ENCODE results near the gene ATP12A.
A peak's percentile ranks its signal among the peaks of the same experiment; 100 is the strongest.

The ATP12A gene

DNA sequence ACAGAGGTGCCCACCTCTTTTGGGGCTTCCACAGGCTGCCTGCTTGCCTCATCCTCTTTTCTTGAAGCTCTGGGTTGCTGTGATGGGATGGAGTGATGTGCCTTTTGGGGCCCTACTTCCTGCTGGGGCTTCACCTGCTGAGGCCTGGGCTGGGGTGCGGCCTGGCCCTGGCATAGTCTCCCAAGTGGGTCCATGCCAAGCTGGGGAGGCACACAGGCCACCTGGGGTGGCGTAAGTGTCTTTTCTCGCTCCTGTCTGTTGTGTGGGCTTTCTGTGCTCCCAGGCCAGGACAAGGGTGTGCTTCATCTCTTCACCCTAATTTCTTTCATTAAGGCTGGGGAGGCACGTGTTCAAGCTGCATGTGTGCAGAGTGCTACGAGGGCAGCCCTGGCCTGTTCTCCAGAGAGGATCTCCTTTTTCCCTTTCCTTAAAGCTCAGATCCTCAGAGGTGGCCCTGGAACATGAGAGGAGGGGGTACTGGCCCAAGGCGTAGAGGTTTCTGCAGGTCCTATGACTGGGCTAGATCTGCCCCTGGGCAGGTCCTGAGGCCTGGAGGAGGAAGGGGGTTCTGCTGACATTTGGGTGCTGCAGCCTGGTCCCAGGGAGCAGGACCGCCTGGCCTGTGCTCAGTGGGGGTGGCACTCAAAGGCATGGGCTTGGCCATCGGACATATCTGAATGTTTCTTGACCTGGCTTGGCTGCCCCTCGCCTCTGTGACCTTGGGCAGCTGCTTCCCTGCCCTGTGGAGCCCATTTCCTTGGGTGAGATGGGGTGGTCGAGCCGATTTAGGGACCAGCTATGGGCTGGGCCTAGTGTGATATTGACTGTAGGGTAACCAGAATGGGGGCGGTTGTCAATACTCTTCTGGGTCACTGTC, 60.0 kb downstream of the ATP12A start:
- no peak overlapping the region for H3K4me3 ChIP-seq
- in situ Hi-C loops (cut with MboI; ENCODE audit: low sequenced_read_pairs): no loop called here
- peaks cover 7% of the 10 kb centered on the region for H3K27me3 ChIP-seq (ENCODE audit: low read depth)
- H3K4me1 ChIP-seq: no peaks in the 10 kb centered on the region
- no peaks in the 10 kb centered on the region for H3K36me3 ChIP-seq (replicated peaks)
- no peaks in the 10 kb centered on the region for H3K9me3 ChIP-seq
- DNase-seq (ENCODE audit: low spot score in 2 of 2): no peak

DNA sequence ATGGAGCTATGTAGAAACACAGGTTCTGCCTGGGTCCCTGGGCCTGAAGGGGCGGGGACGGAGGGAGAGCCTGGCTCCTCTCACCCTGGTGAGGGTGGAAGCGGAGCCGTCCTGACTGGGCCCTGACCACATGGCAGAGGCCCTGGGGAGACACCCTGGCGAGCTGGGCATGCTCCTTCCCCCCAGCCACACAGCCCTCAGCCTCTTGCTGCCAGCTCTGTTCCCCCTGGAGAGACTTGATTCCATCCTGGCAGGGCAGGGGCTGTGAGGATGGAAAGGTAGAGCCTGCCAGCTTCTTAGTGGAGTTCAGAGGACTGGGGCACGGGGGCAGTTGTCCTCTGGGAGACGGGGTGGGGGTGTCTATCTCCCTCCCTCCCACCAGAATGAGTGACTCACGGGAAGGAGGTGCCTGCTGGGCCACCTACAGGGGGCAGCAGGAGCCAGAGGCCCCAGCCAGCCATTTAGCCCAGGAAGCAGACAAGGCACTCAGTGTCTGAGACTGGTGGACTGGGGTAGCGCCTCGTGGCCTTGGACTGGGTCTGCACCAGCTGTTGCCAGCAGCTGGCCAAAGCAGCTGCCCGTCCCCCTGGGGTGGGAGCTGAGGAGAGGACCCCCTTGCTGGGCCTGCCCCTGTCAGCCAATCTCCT, 60.9 kb downstream of the ATP12A start:
- in situ Hi-C loops (cut with MboI; ENCODE audit: low sequenced_read_pairs): no loop called here
- Histone ChIP-seq H3K9me3 (no peaks in the 10 kb centered on the region), H3K27me3 (ENCODE audit: low read depth) (peaks cover 16% of the 10 kb centered on the region), H3K4me3 (no peak overlapping the region), H3K4me1 (no peaks in the 10 kb centered on the region), H3K36me3 (replicated peaks) (no peaks in the 10 kb centered on the region)
- peak in 1 of 2 experiments; percentile 31 for DNase-seq (ENCODE audit: low spot score in 2 of 2)

DNA sequence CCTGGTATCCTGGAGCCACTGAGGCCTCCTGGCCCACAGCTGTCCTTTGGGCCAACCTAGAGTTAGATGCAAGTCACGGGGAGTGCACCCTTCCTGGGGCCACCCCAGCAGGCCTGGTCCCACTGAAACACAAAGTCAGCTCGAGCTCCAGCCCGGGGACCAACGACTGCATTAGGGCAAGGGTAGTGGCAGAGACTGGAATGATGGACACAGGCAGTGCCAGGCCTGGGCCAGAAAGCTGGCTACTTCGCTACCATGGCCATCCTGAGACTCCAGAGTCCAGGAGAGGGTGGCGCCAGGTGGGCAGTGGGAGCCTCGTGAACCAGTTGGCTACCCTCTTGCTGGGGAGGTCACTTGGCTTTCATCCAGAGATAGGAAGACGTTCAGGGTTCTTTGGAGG, 61.6 kb downstream of the ATP12A start:
- Histone ChIP-seq H3K4me3 (no peak overlapping the region), H3K4me1 (no peaks in the 10 kb centered on the region), H3K9me3 (no peaks in the 10 kb centered on the region), H3K36me3 (replicated peaks) (no peaks in the 10 kb centered on the region), H3K27me3 (ENCODE audit: low read depth) (peaks cover 23% of the 10 kb centered on the region)
- in situ Hi-C loops (cut with MboI; ENCODE audit: low sequenced_read_pairs): no loop called here
- no peak for DNase-seq (ENCODE audit: low spot score in 2 of 2)

DNA sequence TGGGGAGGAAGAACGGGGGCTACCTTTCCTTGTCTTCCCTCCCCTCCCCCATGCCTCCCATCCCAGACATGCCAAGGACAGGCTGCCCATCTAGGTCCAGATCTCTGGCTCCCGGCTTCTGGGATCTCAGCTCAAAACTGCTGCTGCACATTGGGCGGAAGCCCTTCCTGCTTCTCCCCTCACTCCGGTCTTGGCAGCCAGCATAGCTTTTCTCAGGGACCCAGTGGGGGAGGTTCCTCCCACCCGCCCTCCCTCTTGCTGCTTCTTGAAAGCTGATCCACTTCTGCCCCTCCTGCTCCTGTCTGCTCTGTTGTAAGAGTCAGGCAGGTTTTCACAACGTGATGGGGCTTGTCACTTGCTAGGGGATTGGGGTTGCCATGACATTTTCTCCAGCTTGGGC, 62.1 kb downstream of the ATP12A start:
- no peak overlapping the region for H3K4me3 ChIP-seq
- no peaks in the 10 kb centered on the region for H3K4me1 ChIP-seq
- DNase-seq (ENCODE audit: low spot score in 2 of 2): no peak
- no peaks in the 10 kb centered on the region for H3K36me3 ChIP-seq (replicated peaks)
- H3K9me3 ChIP-seq: no peaks in the 10 kb centered on the region
- in situ Hi-C loops (cut with MboI; ENCODE audit: low sequenced_read_pairs): no loop called here
- H3K27me3 ChIP-seq (ENCODE audit: low read depth): peaks cover 28% of the 10 kb centered on the region

DNA sequence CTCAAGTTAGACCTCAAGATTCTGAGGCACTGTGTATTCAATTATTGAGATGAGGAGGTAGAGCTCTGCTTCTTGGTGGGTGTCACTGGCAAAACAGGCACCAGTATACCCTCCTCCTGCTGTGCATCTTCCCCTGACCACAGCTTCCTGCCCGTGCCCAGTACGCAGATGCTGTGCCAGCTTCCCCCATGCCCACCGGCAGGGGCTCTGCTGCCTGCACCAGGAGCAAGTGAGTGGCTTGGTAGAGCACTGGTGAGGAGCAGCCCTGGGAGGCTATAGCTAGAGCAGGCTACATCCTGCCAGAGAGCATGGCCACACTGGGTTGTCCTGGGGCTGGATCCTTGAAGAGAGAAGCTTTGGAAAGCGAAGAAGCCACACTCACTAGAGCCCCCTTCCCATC, 62.8 kb downstream of the ATP12A start:
- in situ Hi-C loops (cut with MboI; ENCODE audit: low sequenced_read_pairs): no loop called here
- H3K36me3 ChIP-seq (replicated peaks): no peaks in the 10 kb centered on the region
- no peaks in the 10 kb centered on the region for H3K4me1 ChIP-seq
- H3K27me3 ChIP-seq (ENCODE audit: low read depth): peaks cover 35% of the 10 kb centered on the region
- H3K9me3 ChIP-seq: no peaks in the 10 kb centered on the region
- DNase-seq (ENCODE audit: low spot score in 2 of 2): no peak
- H3K4me3 ChIP-seq: no peak overlapping the region

DNA sequence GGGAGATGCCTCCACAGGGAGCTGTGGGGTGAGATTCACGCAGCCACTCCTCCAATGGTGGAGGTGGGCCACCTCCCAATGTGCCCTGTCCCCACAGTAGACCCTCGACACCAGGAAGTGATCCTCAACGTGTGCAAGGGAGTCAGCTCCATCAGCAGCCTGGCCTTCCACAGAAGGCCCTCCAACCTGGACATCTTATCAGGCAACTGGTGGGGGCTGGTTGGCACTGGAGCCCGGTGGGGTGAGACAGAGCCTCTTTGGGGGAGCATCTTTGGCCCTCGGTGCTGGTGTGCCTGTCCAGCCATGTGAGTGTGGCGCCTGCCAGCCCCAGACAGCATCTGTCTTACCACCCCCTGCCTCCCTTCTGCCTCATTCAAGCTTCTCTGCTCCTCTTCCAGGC, 64.0 kb downstream of the ATP12A start:
- Histone ChIP-seq H3K4me3 (no peak overlapping the region), H3K9me3 (no peaks in the 10 kb centered on the region), H3K27me3 (ENCODE audit: low read depth) (peaks cover 40% of the 10 kb centered on the region), H3K4me1 (no peaks in the 10 kb centered on the region), H3K36me3 (replicated peaks) (no peaks in the 10 kb centered on the region)
- in situ Hi-C loops (cut with MboI; ENCODE audit: low sequenced_read_pairs): no loop called here
- DNase-seq (ENCODE audit: low spot score in 2 of 2): no peak

DNA sequence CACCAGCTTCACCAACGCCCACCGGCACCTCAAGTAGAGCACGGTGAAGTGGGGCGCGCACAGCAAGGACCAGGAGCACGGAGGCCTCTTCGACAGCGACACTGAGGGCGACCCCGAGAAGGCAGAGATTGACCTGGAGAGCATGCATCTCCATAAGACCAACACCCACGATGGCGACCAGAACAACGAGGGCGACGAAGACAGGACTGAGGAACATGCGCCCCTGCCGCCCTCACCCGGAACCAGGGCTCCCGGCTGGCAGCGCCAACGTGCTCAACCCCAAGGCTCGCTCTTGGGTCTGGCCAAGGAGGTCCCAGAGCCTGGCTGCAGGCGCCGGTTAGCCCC, 65.3 kb downstream of the ATP12A start:
- Histone ChIP-seq H3K4me3 (no peak overlapping the region), H3K36me3 (replicated peaks) (no peaks in the 10 kb centered on the region), H3K27me3 (ENCODE audit: low read depth) (peaks cover 40% of the 10 kb centered on the region), H3K9me3 (no peaks in the 10 kb centered on the region), H3K4me1 (no peaks in the 10 kb centered on the region)
- DNase-seq (ENCODE audit: low spot score in 2 of 2): no peak
- in situ Hi-C loops (cut with MboI; ENCODE audit: low sequenced_read_pairs): no loop called here

DNA sequence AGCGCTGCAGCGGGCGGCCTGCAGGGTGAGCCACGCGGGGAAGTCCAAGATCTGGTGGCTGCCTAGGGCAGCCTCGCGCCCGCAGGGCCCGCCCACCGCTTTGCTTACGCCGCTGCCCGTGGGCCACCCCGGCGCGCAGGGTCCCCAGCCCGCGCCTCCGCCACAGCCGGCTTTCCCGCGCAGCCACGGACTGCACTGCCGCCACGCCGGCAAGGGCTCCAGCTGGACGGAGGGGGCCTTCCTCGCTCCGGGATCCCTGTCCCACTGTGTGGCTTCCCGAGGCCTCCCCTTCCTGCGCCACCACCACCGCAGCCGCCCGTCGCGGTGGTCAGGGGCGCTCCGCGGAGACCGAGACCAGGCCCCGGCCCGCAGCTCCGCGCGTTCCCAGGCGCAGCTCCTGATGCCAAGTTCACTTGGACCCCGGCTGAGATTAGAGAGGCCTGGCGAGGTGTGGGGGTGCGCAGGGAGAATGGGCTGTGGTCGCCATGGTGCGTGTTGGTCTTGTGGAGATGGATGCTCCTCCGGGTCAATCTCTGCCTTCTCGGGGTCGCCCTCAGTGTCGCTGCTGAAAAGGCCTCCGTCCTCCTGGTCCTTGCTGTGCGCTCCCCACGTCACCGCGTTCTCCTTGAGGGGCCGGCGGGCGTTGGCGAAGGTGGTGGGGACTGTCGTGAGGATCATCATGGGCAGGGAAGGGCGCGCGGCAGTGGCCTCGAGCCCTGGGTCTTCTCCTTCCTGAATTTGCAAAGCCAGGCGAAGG, 65.8 kb downstream of the ATP12A start:
- in situ Hi-C loops (cut with MboI; ENCODE audit: low sequenced_read_pairs): no loop called here
- peaks cover 40% of the 10 kb centered on the region for H3K27me3 ChIP-seq (ENCODE audit: low read depth)
- H3K4me1 ChIP-seq: no peaks in the 10 kb centered on the region
- no peak for DNase-seq (ENCODE audit: low spot score in 2 of 2)
- H3K36me3 ChIP-seq (replicated peaks): no peaks in the 10 kb centered on the region
- no peaks in the 10 kb centered on the region for H3K9me3 ChIP-seq
- no peak overlapping the region for H3K4me3 ChIP-seq

DNA sequence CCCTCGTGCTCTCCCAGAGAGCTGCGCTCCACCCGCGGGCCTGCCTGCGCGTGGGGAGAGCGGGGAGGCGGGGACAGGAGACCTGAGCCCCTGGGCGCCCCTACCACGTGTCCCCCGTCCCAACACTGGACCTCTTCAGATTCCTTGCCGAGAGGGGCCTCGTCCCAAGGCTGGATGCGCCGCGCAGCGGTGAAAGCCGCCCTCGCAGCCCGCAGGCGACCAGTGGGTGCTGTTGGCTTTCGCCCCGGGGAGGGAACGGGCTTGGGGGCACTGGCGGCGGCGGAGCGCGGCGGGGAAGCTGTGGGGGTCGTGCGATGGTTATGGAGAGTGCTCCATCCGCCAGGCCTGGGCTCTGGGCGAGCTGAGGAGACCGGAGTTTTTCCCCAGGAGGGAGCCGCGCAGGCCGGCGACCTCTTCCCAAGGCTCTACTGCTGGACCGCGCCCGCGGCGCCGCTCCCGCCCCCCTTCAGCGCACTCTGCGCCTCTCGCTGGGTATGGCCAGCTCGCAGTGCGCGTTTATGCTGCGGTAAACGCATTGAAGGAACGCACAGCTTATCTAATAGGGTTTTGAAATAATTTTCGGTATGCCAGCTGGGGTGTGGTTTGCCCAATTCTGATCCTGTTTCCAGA, 66.5 kb downstream of the ATP12A start:
- no peaks in the 10 kb centered on the region for H3K36me3 ChIP-seq (replicated peaks)
- H3K9me3 ChIP-seq: no peaks in the 10 kb centered on the region
- H3K4me3 ChIP-seq: no peak overlapping the region
- no peaks in the 10 kb centered on the region for H3K4me1 ChIP-seq
- peak in 1 of 2 experiments; percentile 42 for DNase-seq (ENCODE audit: low spot score in 2 of 2)
- peaks cover 40% of the 10 kb centered on the region for H3K27me3 ChIP-seq (ENCODE audit: low read depth)
- in situ Hi-C loops (cut with MboI; ENCODE audit: low sequenced_read_pairs): no loop called here

DNA sequence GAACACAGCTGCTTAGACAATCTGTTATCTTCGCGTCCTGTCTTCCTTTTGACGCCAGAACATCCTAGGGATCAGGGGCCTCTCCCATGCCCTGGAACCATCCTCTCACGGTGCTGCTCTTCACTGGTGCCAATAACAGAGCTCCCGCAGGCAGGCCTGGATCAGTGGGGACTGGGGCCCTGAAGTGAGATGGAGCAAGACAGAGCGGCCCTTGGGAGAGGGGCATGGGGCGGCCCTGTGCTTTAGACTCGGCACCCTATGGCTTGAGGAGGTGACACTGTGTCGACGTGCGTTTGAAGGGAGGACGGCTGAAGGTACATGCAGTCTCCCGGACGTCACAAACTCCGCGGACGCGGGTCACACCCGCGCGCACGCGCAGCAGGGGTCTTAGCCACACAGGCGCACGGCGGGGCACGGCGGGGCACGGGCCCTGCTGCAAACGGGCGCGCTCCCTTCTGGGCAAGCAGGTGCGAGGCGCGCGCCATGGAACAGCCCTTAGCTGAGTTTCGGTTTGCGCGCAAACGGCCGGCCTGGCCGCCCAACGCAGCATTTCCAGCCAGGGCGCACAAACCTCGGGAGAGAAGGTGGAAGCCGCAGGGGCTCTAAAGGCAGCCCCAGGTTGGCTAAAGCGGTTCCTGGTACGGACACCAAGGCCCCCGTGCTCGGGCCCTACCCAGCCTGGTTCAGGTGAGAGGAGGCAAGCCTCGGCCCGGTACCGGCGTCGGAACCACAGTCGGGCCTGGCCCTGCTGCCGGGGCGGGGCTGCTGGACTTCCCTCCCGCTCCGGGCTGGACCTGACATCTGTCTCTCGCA, 67.2 kb downstream of the ATP12A start:
- in situ Hi-C loops (cut with MboI; ENCODE audit: low sequenced_read_pairs): no loop called here
- DNase-seq (ENCODE audit: low spot score in 2 of 2): peak in 1 of 2 experiments; percentile 32
- H3K4me3 ChIP-seq: peak overlapping the region; percentile 15
- H3K27me3 ChIP-seq (ENCODE audit: low read depth): peaks cover 40% of the 10 kb centered on the region
- no peaks in the 10 kb centered on the region for H3K36me3 ChIP-seq (replicated peaks)
- H3K4me1 ChIP-seq: no peaks in the 10 kb centered on the region
- H3K9me3 ChIP-seq: no peaks in the 10 kb centered on the region

DNA sequence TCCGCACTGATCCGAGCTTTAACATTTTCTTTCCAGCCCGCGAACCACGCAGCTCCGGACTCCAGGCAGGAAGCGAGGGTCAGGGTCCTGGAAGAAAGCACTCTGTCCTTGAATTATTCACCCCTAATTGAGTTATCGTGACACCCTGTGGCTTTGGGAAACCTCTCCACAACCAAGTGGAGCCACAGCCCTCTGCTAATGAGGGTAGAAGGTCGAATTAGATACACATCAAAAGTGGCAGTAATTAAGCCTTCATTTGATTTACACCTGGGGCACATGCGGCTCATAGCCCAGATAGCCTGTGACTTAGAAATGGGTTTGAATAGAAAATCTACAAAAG, 67.8 kb downstream of the ATP12A start:
- Histone ChIP-seq H3K4me1 (no peaks in the 10 kb centered on the region), H3K36me3 (replicated peaks) (no peaks in the 10 kb centered on the region), H3K4me3 (no peak overlapping the region), H3K27me3 (ENCODE audit: low read depth) (peaks cover 40% of the 10 kb centered on the region), H3K9me3 (no peaks in the 10 kb centered on the region)
- DNase-seq (ENCODE audit: low spot score in 2 of 2): no peak
- in situ Hi-C loops (cut with MboI; ENCODE audit: low sequenced_read_pairs): no loop called here

DNA sequence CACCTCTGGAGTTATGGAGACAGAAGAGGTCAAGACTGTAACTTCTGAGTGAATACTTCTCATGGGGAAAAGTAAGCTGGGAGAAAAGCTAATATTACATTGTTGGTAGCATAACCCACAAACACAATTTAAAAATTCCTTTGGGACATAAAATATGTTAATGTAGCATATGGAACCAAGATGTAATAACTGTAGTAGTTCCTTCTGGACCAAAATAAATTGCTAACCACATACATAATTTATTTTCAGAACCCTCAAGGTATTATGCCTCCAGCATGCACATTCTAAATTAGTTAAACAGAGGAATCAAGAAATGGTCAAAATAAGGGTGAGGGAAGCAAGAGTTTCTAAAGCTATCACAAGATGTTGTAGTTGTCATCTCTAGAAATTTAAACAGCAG, 79.0 kb downstream of the ATP12A start:
- in situ Hi-C loops (cut with MboI; ENCODE audit: low sequenced_read_pairs): no loop called here
- Histone ChIP-seq H3K9me3 (no peaks in the 10 kb centered on the region), H3K4me3 (no peak overlapping the region), H3K4me1 (no peaks in the 10 kb centered on the region), H3K36me3 (replicated peaks) (no peaks in the 10 kb centered on the region), H3K27me3 (ENCODE audit: low read depth) (no peaks in the 10 kb centered on the region)
- DNase-seq (ENCODE audit: low spot score in 2 of 2): no peak
